CD4-positive, CD25-positive, alpha-beta regulatory T cell (primary cell): ENCODE measurements around the gene MAP2K2. TPM values are rescaled to one million over a fixed set of nuclear protein-coding genes. Genes with fewer than 3 reads are reported as not detected.

Source experiments
- polyA plus RNA-seq, 4 donors: library from polyadenylated mRNA; unstranded; fragments of 300-500 nt; fragmentation: Illumina TruSeq; gene quantifications; one replicate each; pipeline ENCODE4 v1.2.3, GENCODE V29; 2021
- total RNA-seq: library from RNA; stranded (reverse); gene quantifications from one replicate; pipeline ENCODE4 v1.2.3, GENCODE V29; 2022

MAP2K2 gene
- total and polyA plus RNA-seq, 5 donors from 2014 or later, result 38.5 to 98.2 (median 67.6) TPM

Other genes with a start within 250 kb of the MAP2K2 start
- not detected for gene ATCAY, start 243.4 kb downstream of the MAP2K2 start, total RNA-seq
- gene ATCAY, start 243.4 kb downstream of the MAP2K2 start, polyA plus RNA-seq, result not detected
- not detected for gene NMRK2, start 191.1 kb downstream of the MAP2K2 start, total RNA-seq
- gene NMRK2, start 191.1 kb downstream of the MAP2K2 start, polyA plus RNA-seq, result not detected
- gene DAPK3, start 153.0 kb downstream of the MAP2K2 start, total RNA-seq, result 42.3 TPM
- 10 to 100 TPM; 20.7 to 31.3 (median 24.6) TPM for gene DAPK3, start 153.0 kb downstream of the MAP2K2 start, polyA plus RNA-seq
- gene EEF2, start 138.7 kb downstream of the MAP2K2 start, total RNA-seq, result 2,369 TPM
- gene EEF2, start 138.7 kb downstream of the MAP2K2 start, polyA plus RNA-seq, result 100 to 1,000 TPM; 564 to 602 (median 587) TPM
- 25.4 TPM for gene PIAS4, start 116.4 kb downstream of the MAP2K2 start, total RNA-seq
- gene PIAS4, start 116.4 kb downstream of the MAP2K2 start, polyA plus RNA-seq, result 10 to 100 TPM in 1 of 4 donors, 1 to 10 TPM in 3; 4.1 to 10.4 (median 4.4) TPM
- gene ZBTB7A, start 57.2 kb downstream of the MAP2K2 start, total RNA-seq, result 50.5 TPM
- 10 to 100 TPM; 19.6 to 30.4 (median 23.7) TPM for gene ZBTB7A, start 57.2 kb downstream of the MAP2K2 start, polyA plus RNA-seq
- not detected for gene CREB3L3, start 29.5 kb upstream of the MAP2K2 start, total RNA-seq
- under 1 TPM in 1 of 4 donors, not detected in 3; 0.07 TPM for gene CREB3L3, start 29.5 kb upstream of the MAP2K2 start, polyA plus RNA-seq
- gene SIRT6, start 58.4 kb upstream of the MAP2K2 start, total RNA-seq, result 34.2 TPM
- gene SIRT6, start 58.4 kb upstream of the MAP2K2 start, polyA plus RNA-seq, result 1 to 10 TPM; 1.7 to 4.4 (median 3.1) TPM
- gene ANKRD24, start 58.6 kb upstream of the MAP2K2 start, total RNA-seq, result 1.5 TPM
- gene ANKRD24, start 58.6 kb upstream of the MAP2K2 start, polyA plus RNA-seq, result under 1 TPM in 3 of 4 donors, not detected in 1; 0.12 to 0.53 (median 0.26) TPM
- gene EBI3, start 105.4 kb upstream of the MAP2K2 start, total RNA-seq, result not detected
- gene EBI3, start 105.4 kb upstream of the MAP2K2 start, polyA plus RNA-seq, result under 1 TPM in 2 of 4 donors, not detected in 2; 0.24 to 0.57 TPM
- 37.7 TPM for gene YJU2, start 123.0 kb upstream of the MAP2K2 start, total RNA-seq
- 10 to 100 TPM; 24.8 to 34.1 (median 28.2) TPM for gene YJU2, start 123.0 kb upstream of the MAP2K2 start, polyA plus RNA-seq
- not detected for gene SHD, start 155.1 kb upstream of the MAP2K2 start, total RNA-seq
- not detected for gene SHD, start 155.1 kb upstream of the MAP2K2 start, polyA plus RNA-seq
- 4.8 TPM for gene TMIGD2, start 178.3 kb upstream of the MAP2K2 start, total RNA-seq
- gene TMIGD2, start 178.3 kb upstream of the MAP2K2 start, polyA plus RNA-seq, result 10 to 100 TPM in 2 of 4 donors, 1 to 10 TPM in 2; 4.8 to 17.1 (median 11.1) TPM
- gene FSD1, start 180.5 kb upstream of the MAP2K2 start, total RNA-seq, result 1.0 TPM
- 1 to 10 TPM in 1 of 4 donors, under 1 TPM in 1, not detected in 2; 0.76 to 1.6 TPM for gene FSD1, start 180.5 kb upstream of the MAP2K2 start, polyA plus RNA-seq
- gene STAP2, start 214.7 kb upstream of the MAP2K2 start, total RNA-seq, result 2.2 TPM
- gene STAP2, start 214.7 kb upstream of the MAP2K2 start, polyA plus RNA-seq, result 1 to 10 TPM; 1.6 to 3.0 (median 2.4) TPM
- gene MPND, start 219.4 kb upstream of the MAP2K2 start, total RNA-seq, result 12.2 TPM
- gene MPND, start 219.4 kb upstream of the MAP2K2 start, polyA plus RNA-seq, result 1 to 10 TPM; 4.9 to 7.2 (median 5.7) TPM